GM21381 (cell line): ENCODE results near the gene PUM1.

ENCODE experiments used
- ATAC-seq: cut with Tn5 transposase; IDR thresholded peaks from one replicate; pipeline ENCODE4 v1.9.1; 2021; ENCODE audit warnings: mild to moderate bottlenecking, moderate library complexity; ENCODE audit not compliant: unreplicated experiment

The PUM1 gene

GRCh38 chr1:30895944-30896660, 169.4 kb downstream of the PUM1 start:
- no peak for ATAC-seq

- no peak for ATAC-seq
Measured at GRCh38 chr1:30895382-30895943, 170.1 kb downstream of the PUM1 start.

GRCh38 chr1:30894508-30894973, 171.0 kb downstream of the PUM1 start:
- ATAC-seq: no peak

GRCh38 chr1:30893776-30894507, 171.6 kb downstream of the PUM1 start:
- ATAC-seq: no peak

- no peak for ATAC-seq
Measured at GRCh38 chr1:30892671-30893073, 172.8 kb downstream of the PUM1 start.

GRCh38 chr1:30891227-30891552, 174.3 kb downstream of the PUM1 start:
- no peak for ATAC-seq

- no peak for ATAC-seq
Measured at GRCh38 chr1:30890502-30891226, 174.9 kb downstream of the PUM1 start.

- ATAC-seq: no peak
Measured at GRCh38 chr1:30889511-30889910, 176.0 kb downstream of the PUM1 start.

GRCh38 chr1:30888975-30889374, 176.5 kb downstream of the PUM1 start:
- ATAC-seq: no peak

- no peak for ATAC-seq
Measured at GRCh38 chr1:30888391-30888790, 177.1 kb downstream of the PUM1 start.

GRCh38 chr1:30887485-30888315, 177.8 kb downstream of the PUM1 start:
- ATAC-seq: no peak

GRCh38 chr1:30886710-30887428, 178.6 kb downstream of the PUM1 start:
- ATAC-seq: no peak

- ATAC-seq: no peak
Measured at GRCh38 chr1:30885570-30886522, 179.7 kb downstream of the PUM1 start.

GRCh38 chr1:30884723-30885122, 180.8 kb downstream of the PUM1 start:
- ATAC-seq: no peak

- no peak for ATAC-seq
Measured at GRCh38 chr1:30883389-30884172, 181.9 kb downstream of the PUM1 start.

- ATAC-seq: no peak
Measured at GRCh38 chr1:30882678-30883388, 182.7 kb downstream of the PUM1 start.
